Measurements from ENCODE around the gene RASAL2. TPM values are rescaled to one million over a fixed set of nuclear protein-coding genes. Genes with fewer than 3 reads are reported as not detected.

The RASAL2 gene
- total RNA-seq, 2 experiments from 2014 or later = not detected

DNA sequence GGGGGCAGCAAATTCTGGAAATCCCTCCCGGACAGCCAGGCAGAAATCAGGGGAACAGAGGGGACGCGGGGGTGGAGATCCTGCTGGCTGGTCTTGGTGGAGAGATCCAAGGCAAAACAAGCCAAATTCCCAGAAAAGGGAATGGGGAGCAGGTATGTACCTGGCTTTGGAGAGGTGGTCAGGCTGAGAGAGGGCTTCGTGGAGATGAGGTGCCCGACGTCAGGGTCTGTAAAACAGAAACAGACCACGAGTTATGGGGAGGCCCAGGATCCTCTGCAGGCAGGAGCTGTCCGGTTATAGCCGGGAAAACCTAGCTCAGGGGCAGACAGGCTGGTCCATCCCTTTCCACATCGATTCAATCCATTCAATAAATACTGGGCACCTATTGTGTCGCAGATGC lies 398.4 kb downstream of the RASAL2 start:
- Mint-ChIP-seq H3K4me1 (ENCODE audit: low read depth) (no peaks in the 10 kb centered on the region), H3K27ac (no peak overlapping the region), H3K36me3 (ENCODE audit: low read depth) (no peaks in the 10 kb centered on the region), H3K9me3 (no peaks in the 10 kb centered on the region), H3K27me3 (ENCODE audit: low read depth) (peaks cover 13% of the 10 kb centered on the region), H3K4me3 (no peak overlapping the region)
- CTCF ChIA-PET = no interaction called here
- DNase-seq = no peak
- intact Hi-C loops (cut with micrococcal nuclease) = no loop called here

GRCh38 chr1:178493301-178493741 lies 399.4 kb downstream of the RASAL2 start:
- Mint-ChIP-seq H3K4me3 (no peak overlapping the region), H3K27ac (no peak overlapping the region), H3K27me3 (ENCODE audit: low read depth) (peaks cover 5% of the 10 kb centered on the region), H3K4me1 (ENCODE audit: low read depth) (no peaks in the 10 kb centered on the region), H3K9me3 (no peaks in the 10 kb centered on the region), H3K36me3 (ENCODE audit: low read depth) (no peaks in the 10 kb centered on the region)
- DNase-seq = no peak
- CTCF ChIA-PET = no interaction called here
- intact Hi-C loops (cut with micrococcal nuclease) = no loop called here

DNA sequence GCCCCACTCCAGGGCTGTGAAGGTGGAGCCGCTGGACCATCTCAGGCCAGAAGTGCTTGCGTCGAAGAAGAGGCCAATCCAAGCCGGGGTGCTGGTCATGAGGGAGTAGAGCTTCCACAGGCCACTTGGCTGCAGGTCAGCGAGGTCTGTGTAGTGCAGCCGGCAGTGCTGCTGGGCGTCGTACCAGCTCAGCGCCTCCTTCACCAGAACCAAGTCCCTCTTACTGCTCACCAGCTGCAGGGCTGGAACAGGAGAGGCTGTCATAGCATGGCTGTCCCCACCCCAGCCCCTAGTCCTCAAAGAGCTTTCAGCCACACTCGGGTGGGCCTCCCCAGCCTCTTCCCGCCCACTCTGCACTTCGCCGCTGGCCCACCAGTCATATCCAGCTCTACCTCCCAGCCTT lies 400.7 kb downstream of the RASAL2 start:
- H3K27me3 Mint-ChIP-seq (ENCODE audit: low read depth) = no peaks in the 10 kb centered on the region
- no peaks in the 10 kb centered on the region for H3K4me1 Mint-ChIP-seq (ENCODE audit: low read depth)
- no peak overlapping the region for H3K4me3 Mint-ChIP-seq
- no peak overlapping the region for H3K27ac Mint-ChIP-seq
- no peak for DNase-seq
- no peaks in the 10 kb centered on the region for H3K9me3 Mint-ChIP-seq
- H3K36me3 Mint-ChIP-seq (ENCODE audit: low read depth) = no peaks in the 10 kb centered on the region
- intact Hi-C loops (cut with micrococcal nuclease) = no loop called here
- CTCF ChIA-PET = interaction anchor here (0.6 to 0.8 kb wide), 2 partner anchors 41 to 195 kb away, joined by 3 to 5 read pairs; no protein-coding TSS in a partner anchor

DNA sequence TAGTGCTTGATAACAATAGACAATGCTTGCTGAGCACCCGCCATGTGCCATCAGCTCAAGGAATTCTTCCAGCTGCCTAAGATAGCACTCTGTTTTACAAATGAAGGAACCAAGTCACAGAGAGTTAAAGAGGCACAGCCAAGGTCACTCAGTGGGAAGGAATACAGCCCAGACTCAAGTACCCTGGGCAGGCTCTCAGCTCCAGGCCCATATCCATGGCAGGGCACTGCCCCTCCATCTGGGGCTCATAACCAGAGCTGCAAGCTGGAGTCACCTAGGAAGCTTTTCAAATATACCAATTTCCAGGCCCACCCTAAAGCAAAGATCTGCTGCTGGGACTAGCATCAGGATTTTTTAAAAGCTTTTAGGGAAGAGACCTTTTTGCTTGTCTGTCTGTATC lies 401.3 kb downstream of the RASAL2 start:
- H3K4me1 Mint-ChIP-seq (ENCODE audit: low read depth) = no peaks in the 10 kb centered on the region
- H3K36me3 Mint-ChIP-seq (ENCODE audit: low read depth) = no peaks in the 10 kb centered on the region
- H3K27ac Mint-ChIP-seq = no peak overlapping the region
- no peak for DNase-seq
- no peak overlapping the region for H3K4me3 Mint-ChIP-seq
- no peaks in the 10 kb centered on the region for H3K27me3 Mint-ChIP-seq (ENCODE audit: low read depth)
- H3K9me3 Mint-ChIP-seq = no peaks in the 10 kb centered on the region
- CTCF ChIA-PET = interaction anchor here (0.7 to 0.8 kb wide), 2 partner anchors 23 to 195 kb away, joined by 3 to 5 read pairs; no protein-coding TSS in a partner anchor
- intact Hi-C loops (cut with micrococcal nuclease) = no loop called here

- Mint-ChIP-seq H3K27ac (no peak overlapping the region), H3K4me1 (ENCODE audit: low read depth) (no peaks in the 10 kb centered on the region), H3K9me3 (no peaks in the 10 kb centered on the region), H3K27me3 (ENCODE audit: low read depth) (no peaks in the 10 kb centered on the region), H3K4me3 (no peak overlapping the region), H3K36me3 (ENCODE audit: low read depth) (no peaks in the 10 kb centered on the region)
- intact Hi-C loops (cut with micrococcal nuclease) = no loop called here
- no peak for DNase-seq
- CTCF ChIA-PET = interaction anchor here (0.7 kb wide), 1 partner anchor 24 kb away, joined by 3 read pairs; no protein-coding TSS in a partner anchor
These were observed 402.0 kb downstream of the RASAL2 start for GRCh38 chr1:178495741-178496409.

DNA sequence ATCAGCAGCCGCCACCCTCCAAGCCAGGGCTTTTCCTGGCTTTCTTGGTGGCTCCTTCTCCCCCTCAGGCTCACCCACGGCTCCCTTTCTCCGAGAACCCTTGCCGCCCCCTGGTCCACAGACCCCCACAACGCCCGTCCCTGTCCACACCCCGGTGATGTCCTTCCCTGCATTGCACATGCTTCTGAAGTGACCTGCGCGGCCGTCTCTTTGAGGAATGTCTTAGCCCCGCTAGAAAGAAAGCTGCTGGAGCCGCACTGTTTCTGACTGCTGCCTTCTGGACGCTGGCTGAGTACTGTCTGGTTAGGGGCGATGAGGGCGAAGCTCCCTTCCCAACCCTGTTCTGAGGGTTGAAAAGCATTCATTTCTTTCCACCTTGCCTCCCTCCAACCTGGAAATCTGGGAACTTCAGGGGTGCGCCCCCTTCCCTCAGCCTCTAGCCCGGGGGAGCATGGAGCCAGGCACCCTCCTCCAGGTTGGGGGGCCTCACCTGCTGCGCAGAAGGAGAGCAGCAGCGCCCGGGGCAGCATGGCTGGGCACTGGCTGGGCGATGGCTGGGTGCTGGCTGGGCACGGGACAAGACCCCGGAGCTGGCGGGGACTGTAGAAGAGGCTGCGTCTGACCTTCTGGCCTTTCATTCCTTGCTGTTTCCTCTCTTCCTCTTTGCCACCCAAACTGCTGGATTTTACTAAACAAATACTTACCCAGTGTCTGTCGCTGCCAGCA lies 402.7 kb downstream of the RASAL2 start, which contains the start of gene CLEC20A:
Gene CLEC20A, minus strand, starts transcription at position 555 of the 726 bp plus-strand sequence. Its CDS starts 25 bp downstream, at position 530.
- Mint-ChIP-seq H3K4me3 (no peak within 1 kb of the TSS), H3K36me3 (ENCODE audit: low read depth) (no peaks in the 10 kb centered on the region), H3K27me3 (ENCODE audit: low read depth) (peaks cover under 1% of the 10 kb centered on the region), H3K27ac (no peak within 1 kb of the TSS), H3K9me3 (no peaks in the 10 kb centered on the region), H3K4me1 (ENCODE audit: low read depth) (no peaks in the 10 kb centered on the region)
- intact Hi-C loops (cut with micrococcal nuclease) = no loop called here
- CTCF ChIA-PET = no interaction called here
- DNase-seq = no peak

GRCh38 chr1:178497903-178498478 lies 404.1 kb downstream of the RASAL2 start:
- intact Hi-C loops (cut with micrococcal nuclease) = no loop called here
- Mint-ChIP-seq H3K4me1 (ENCODE audit: low read depth) (no peaks in the 10 kb centered on the region), H3K9me3 (no peaks in the 10 kb centered on the region), H3K36me3 (ENCODE audit: low read depth) (no peaks in the 10 kb centered on the region), H3K27me3 (ENCODE audit: low read depth) (peaks cover 2% of the 10 kb centered on the region), H3K4me3 (no peak overlapping the region), H3K27ac (no peak overlapping the region)
- CTCF ChIA-PET = interaction anchor here (4.4 kb wide), 1 partner anchor 187 kb away, joined by 39 read pairs; no protein-coding TSS in a partner anchor
- no peak for DNase-seq

DNA sequence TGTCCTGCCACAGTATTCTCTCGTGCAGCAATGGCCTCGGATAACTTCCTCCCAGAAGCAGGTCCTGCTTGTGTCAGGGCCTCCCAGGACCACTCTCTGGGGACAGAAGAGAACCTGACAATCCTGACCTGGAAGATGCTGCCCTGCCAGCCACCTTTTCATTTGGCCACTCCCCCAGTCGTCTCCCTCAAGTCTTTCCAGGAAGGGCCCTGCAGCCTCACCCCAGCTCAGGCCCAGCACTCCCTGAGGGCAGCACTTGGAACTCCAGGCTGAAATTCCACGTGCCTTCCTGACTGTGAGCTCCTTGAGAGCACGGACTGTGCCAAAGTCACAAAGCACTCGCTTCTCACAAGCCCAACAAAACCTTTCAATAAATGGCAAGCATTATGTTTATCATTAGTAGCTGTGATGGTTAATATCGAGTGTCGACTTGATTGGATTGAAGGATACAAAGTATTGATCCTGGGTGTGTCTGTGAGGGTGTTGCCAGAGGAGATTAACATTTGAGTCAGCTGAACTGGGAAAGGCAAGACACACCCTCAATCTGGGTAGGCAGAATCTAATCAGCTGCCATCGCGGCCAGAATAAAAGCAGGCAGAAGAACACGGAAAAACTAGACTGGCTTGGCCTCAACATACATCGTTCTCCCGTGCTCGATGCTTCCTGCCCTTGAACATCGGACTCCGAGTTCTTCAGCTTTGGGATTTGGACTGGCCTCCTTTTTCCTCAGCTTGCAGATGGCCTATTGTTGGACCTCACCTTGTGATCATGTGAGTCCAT lies 405.2 kb downstream of the RASAL2 start:
- no peaks in the 10 kb centered on the region for H3K36me3 Mint-ChIP-seq (ENCODE audit: low read depth)
- DNase-seq = no peak
- no peak overlapping the region for H3K4me3 Mint-ChIP-seq
- no peaks in the 10 kb centered on the region for H3K9me3 Mint-ChIP-seq
- H3K27me3 Mint-ChIP-seq (ENCODE audit: low read depth) = peaks cover 2% of the 10 kb centered on the region
- CTCF ChIA-PET = interaction anchor here (0.6 to 4.4 kb wide), 3 partner anchors 134 to 291 kb away, joined by 3 to 39 read pairs (median 4); no protein-coding TSS in a partner anchor
- H3K27ac Mint-ChIP-seq = no peak overlapping the region
- no peaks in the 10 kb centered on the region for H3K4me1 Mint-ChIP-seq (ENCODE audit: low read depth)
- intact Hi-C loops (cut with micrococcal nuclease) = no loop called here

GRCh38 chr1:178500091-178500770 lies 406.3 kb downstream of the RASAL2 start:
- H3K4me1 Mint-ChIP-seq (ENCODE audit: low read depth) = no peaks in the 10 kb centered on the region
- no peaks in the 10 kb centered on the region for H3K36me3 Mint-ChIP-seq (ENCODE audit: low read depth)
- intact Hi-C loops (cut with micrococcal nuclease) = loop anchor here (2.0 kb wide), 2 partner anchors 189 to 199 kb away; no protein-coding TSS in a partner anchor
- H3K9me3 Mint-ChIP-seq = no peaks in the 10 kb centered on the region
- H3K27me3 Mint-ChIP-seq (ENCODE audit: low read depth) = peaks cover 2% of the 10 kb centered on the region
- no peak overlapping the region for H3K27ac Mint-ChIP-seq
- H3K4me3 Mint-ChIP-seq = no peak overlapping the region
- no peak for DNase-seq
- CTCF ChIA-PET = interaction anchor here (0.6 to 4.4 kb wide), 9 partner anchors 11 to 468 kb away, joined by 3 to 39 read pairs (median 4); partner anchors contain the start of gene TEX35

- CTCF ChIA-PET = interaction anchor here (0.6 to 4.4 kb wide), 12 partner anchors 11 to 469 kb away, joined by 3 to 39 read pairs (median 4); partner anchors contain the start of gene TEX35
- intact Hi-C loops (cut with micrococcal nuclease) = loop anchor here (2.0 kb wide), 2 partner anchors 190 to 200 kb away; no protein-coding TSS in a partner anchor
- Mint-ChIP-seq H3K36me3 (ENCODE audit: low read depth) (no peaks in the 10 kb centered on the region), H3K27ac (no peak overlapping the region), H3K27me3 (ENCODE audit: low read depth) (peaks cover 2% of the 10 kb centered on the region), H3K4me3 (no peak overlapping the region), H3K9me3 (no peaks in the 10 kb centered on the region), H3K4me1 (ENCODE audit: low read depth) (no peaks in the 10 kb centered on the region)
- DNase-seq = no peak
These were observed 407.1 kb downstream of the RASAL2 start for GRCh38 chr1:178500936-178501554.

All from activated naive CD4-positive, alpha-beta T cell treated with anti-CD3 and anti-CD28 coated beads for 36 hours (primary cell).